Type B pancreatic cell (in vitro differentiated cells): Measurements from ENCODE around the gene ALX4. TPM values are rescaled to one million over a fixed set of nuclear protein-coding genes. Genes with fewer than 3 reads are reported as not detected.

Experiments
- DNase-seq: peaks from one replicate; pipeline ENCODE4 v3.0.0; 2021; ENCODE audit warnings: mixed read lengths; ENCODE audit not compliant: unreplicated experiment; ENCODE audit errors: extremely low spot score
- H3K27ac Mint-ChIP-seq: 2 replicates; pipeline ENCODE4 v1.8.0; 2021; ENCODE audit warnings: mild to moderate bottlenecking, mixed read lengths
- H3K27me3 Mint-ChIP-seq: 2 replicates; pipeline ENCODE4 v1.8.0; 2021; ENCODE audit warnings: mixed read lengths
- H3K36me3 Mint-ChIP-seq: 2 replicates; pipeline ENCODE4 v1.8.0; 2021; ENCODE audit warnings: mixed read lengths
- H3K4me1 Mint-ChIP-seq: one replicate; pipeline ENCODE4 v1.8.0; 2021; ENCODE audit warnings: mixed read lengths; ENCODE audit not compliant: unreplicated experiment
- H3K4me3 Mint-ChIP-seq: 2 replicates; pipeline ENCODE4 v1.8.0; 2021; ENCODE audit warnings: mild to moderate bottlenecking, mixed read lengths
- H3K9me3 Mint-ChIP-seq: 2 replicates; pipeline ENCODE4 v1.8.0; 2021; ENCODE audit warnings: mixed read lengths
- CTCF ChIP-seq: fragments of 200-600 bp; sonication (generic); conservative IDR thresholded peaks from 2 replicates; pipeline ENCODE4 v1.5.0; 2021; ENCODE audit warnings: antibody characterized with exemption, mild to moderate bottlenecking
- total RNA-seq: library from RNA; stranded (reverse); gene quantifications from 2 replicates; pipeline ENCODE4 v1.2.1, GENCODE V29; 2021; ENCODE audit warnings: low replicate concordance

The ALX4 gene
- total RNA-seq, 1 donor from 2014 or later: 11.6 TPM

GRCh38 chr11:44281151-44281550 is 28.8 kb downstream of the ALX4 start:
- H3K9me3 Mint-ChIP-seq: no peaks in the 10 kb centered on the region
- no peak for TF ChIP-seq CTCF
- H3K4me3 Mint-ChIP-seq: no peak overlapping the region
- H3K36me3 Mint-ChIP-seq: peaks cover 4% of the 10 kb centered on the region
- H3K4me1 Mint-ChIP-seq: peaks cover 24% of the 10 kb centered on the region
- peaks cover 13% of the 10 kb centered on the region for H3K27me3 Mint-ChIP-seq
- H3K27ac Mint-ChIP-seq: no peak overlapping the region
- no peak for DNase-seq

- Mint-ChIP-seq H3K4me3 (no peak overlapping the region), H3K27me3 (peaks cover 12% of the 10 kb centered on the region)
- DNase-seq: no peak
Observed at GRCh38 chr11:44280257-44280656, 29.7 kb downstream of the ALX4 start.

DNA sequence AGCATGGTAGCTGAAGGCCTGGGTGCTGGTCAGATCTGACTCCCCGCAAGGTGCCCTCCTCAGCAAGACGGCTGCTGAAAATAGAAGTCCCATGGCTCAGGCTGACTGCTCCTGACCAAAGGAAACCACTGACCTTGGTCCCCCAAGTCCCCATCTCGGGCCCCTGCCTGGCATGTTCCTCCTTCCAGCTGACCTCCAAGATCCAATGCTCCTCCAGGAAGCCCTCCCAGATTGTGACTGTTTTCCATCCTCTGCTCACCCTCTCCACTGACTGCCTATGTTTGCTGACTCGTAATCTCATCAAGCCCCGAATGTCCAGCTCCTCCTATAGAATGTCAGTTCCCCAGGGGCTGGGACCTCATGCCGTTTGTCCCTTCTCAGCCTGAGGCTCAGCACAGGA is 30.5 kb downstream of the ALX4 start:
- no peak for TF ChIP-seq CTCF
- Mint-ChIP-seq H3K27ac (no peak overlapping the region), H3K4me1 (peaks cover 18% of the 10 kb centered on the region), H3K36me3 (peaks cover 4% of the 10 kb centered on the region), H3K4me3 (no peak overlapping the region), H3K9me3 (no peaks in the 10 kb centered on the region), H3K27me3 (peaks cover 12% of the 10 kb centered on the region)
- no peak for DNase-seq

More at GRCh38 chr11:44280257-44280656, 29.7 kb downstream of the ALX4 start:
- Mint-ChIP-seq H3K27ac (no peak overlapping the region), H3K4me1 (peaks cover 19% of the 10 kb centered on the region), H3K9me3 (no peaks in the 10 kb centered on the region), H3K36me3 (peaks cover 4% of the 10 kb centered on the region)
- TF ChIP-seq CTCF: no peak

GRCh38 chr11:44277196-44278090 is 32.5 kb downstream of the ALX4 start:
- Mint-ChIP-seq H3K27me3 (peaks cover 12% of the 10 kb centered on the region), H3K9me3 (no peaks in the 10 kb centered on the region), H3K27ac (no peak overlapping the region), H3K4me1 (peaks cover 14% of the 10 kb centered on the region), H3K36me3 (peaks cover 4% of the 10 kb centered on the region), H3K4me3 (no peak overlapping the region)
- DNase-seq: no peak
- TF ChIP-seq CTCF: no peak

- H3K9me3 Mint-ChIP-seq: peaks cover 6% of the 10 kb centered on the region
- peaks cover 9% of the 10 kb centered on the region for H3K27me3 Mint-ChIP-seq
- DNase-seq: no peak
- no peak for TF ChIP-seq CTCF
- H3K27ac Mint-ChIP-seq: no peak overlapping the region
- no peak overlapping the region for H3K4me3 Mint-ChIP-seq
- peaks cover 9% of the 10 kb centered on the region for H3K4me1 Mint-ChIP-seq
- peaks cover 8% of the 10 kb centered on the region for H3K36me3 Mint-ChIP-seq
Observed at GRCh38 chr11:44275961-44276550, 33.9 kb downstream of the ALX4 start.
